IMR-90 (cell line): Measurements from ENCODE around the gene CPAMD8. TPM values are rescaled to one million over a fixed set of nuclear protein-coding genes. Genes with fewer than 3 reads are reported as not detected.

Experiments
- ATAC-seq: fragments of 200-7000 bp; cut with Tn5 transposase; 2 replicates; pipeline ENCODE4 v1.9.1; 2020; ENCODE audit warnings: low read depth, mild to moderate bottlenecking, moderate library complexity
- BruUV-seq: library from RNA; stranded (reverse); fragments of 400-500 nt; replicated peaks from 2 replicates; lab custom pipeline; 2021; lab: Mats Ljungman, UMichigan
- CTCF ChIA-PET: fragments of 300-600 bp; formaldehyde crosslinking; extraction: SDS; loops from one replicate; lab custom pipeline; 2021; ENCODE audit warnings: antibody characterized with exemption; lab: Yijun Ruan, JAX
- POLR2A ChIA-PET: fragments of 300-600 bp; sonication (Branson Sonifier 250); formaldehyde crosslinking; loops from one replicate; lab custom pipeline; 2022; ENCODE audit warnings: antibody characterized with exemption; ENCODE audit not compliant: unreplicated experiment; lab: Charles Lee
- DNase-seq: peaks from one replicate; pipeline ENCODE4 v3.0.0; 2013
- H2AFZ ChIP-seq: replicated peaks from 2 replicates; pipeline ENCODE3; 2013; ENCODE audit warnings: low read length, mild to moderate bottlenecking; ENCODE audit not compliant: poor library complexity
- H2AK5ac ChIP-seq: 2 replicates; pipeline ENCODE4 v1.6.1; 2013; ENCODE audit warnings: low read depth, low read length, inconsistent platforms
- H2AK9ac ChIP-seq: replicated peaks from 2 replicates; pipeline ENCODE3; 2013; ENCODE audit warnings: mild to moderate bottlenecking, low read depth, low read length, moderate library complexity; ENCODE audit not compliant: poor library complexity
- H2BK120ac ChIP-seq: 2 replicates; pipeline ENCODE4 v1.6.1; 2013; ENCODE audit warnings: low read depth, low read length, inconsistent platforms
- H2BK15ac ChIP-seq: 3 replicates; pipeline ENCODE4 v1.6.1; 2013; ENCODE audit warnings: low read depth, low read length, inconsistent platforms
- H2BK20ac ChIP-seq: 2 replicates; pipeline ENCODE4 v1.6.1; 2013; ENCODE audit warnings: low read depth, mild to moderate bottlenecking, inconsistent platforms, low read length, moderate library complexity
- H2BK5ac ChIP-seq: 2 replicates; pipeline ENCODE4 v1.6.1; 2013; ENCODE audit warnings: mild to moderate bottlenecking, low read depth, low read length, inconsistent platforms; ENCODE audit not compliant: poor library complexity, severe bottlenecking
- H3K14ac ChIP-seq: replicated peaks from 2 replicates; pipeline ENCODE4 v1.6.1; 2013; ENCODE audit warnings: low read depth, low read length, inconsistent platforms
- H3K18ac ChIP-seq: 2 replicates; pipeline ENCODE4 v1.6.1; 2013; ENCODE audit warnings: low read depth, low read length, control low read depth
- H3K23ac ChIP-seq: 2 replicates; pipeline ENCODE4 v1.6.1; 2013; ENCODE audit warnings: low read depth, low read length, inconsistent platforms
- H3K27ac ChIP-seq: 2 replicates; pipeline ENCODE4 v1.5.1; 2013; ENCODE audit warnings: mild to moderate bottlenecking, control low read depth, low read length; ENCODE audit not compliant: insufficient read depth
- H3K27me3 ChIP-seq: 2 replicates; pipeline ENCODE4 v1.6.1; 2013; ENCODE audit warnings: low read length; ENCODE audit not compliant: control insufficient read depth, insufficient read depth
- H3K36me3 ChIP-seq: 2 replicates; pipeline ENCODE4 v1.6.1; 2013; ENCODE audit warnings: low read length, mixed read lengths; ENCODE audit not compliant: control insufficient read depth, insufficient read depth
- H3K4ac ChIP-seq: 2 replicates; pipeline ENCODE4 v1.6.1; 2013; ENCODE audit warnings: low read depth, low read length, inconsistent platforms
- H3K4me1 ChIP-seq: 2 replicates; pipeline ENCODE4 v1.6.1; 2013; ENCODE audit warnings: low read length, mixed read lengths; ENCODE audit not compliant: control insufficient read depth, insufficient read depth
- H3K4me2 ChIP-seq: 2 replicates; pipeline ENCODE4 v1.6.1; 2013; ENCODE audit warnings: low read depth, mild to moderate bottlenecking, control low read depth, low read length, moderate library complexity
- H3K4me3 ChIP-seq: 2 replicates; pipeline ENCODE4 v1.5.1; 2013; ENCODE audit warnings: low read depth, mild to moderate bottlenecking, control low read depth, low read length, moderate library complexity; ENCODE audit not compliant: insufficient read depth
- H3K56ac ChIP-seq: 2 replicates; pipeline ENCODE4 v1.6.1; 2013; ENCODE audit warnings: low read length, inconsistent platforms; ENCODE audit not compliant: insufficient read depth; ENCODE audit errors: extremely low read depth
- H3K79me1 ChIP-seq, 2 experiments: 2 replicates each; pipeline ENCODE4 v1.6.1; 2013; ENCODE audit warnings: low read length in 2 of 2, inconsistent platforms in 1 of 2, low read depth in 1 of 2
- H3K9ac ChIP-seq: 2 replicates; pipeline ENCODE4 v1.6.1; 2013; ENCODE audit warnings: low read depth, low read length, control low read depth
- H3K9me1 ChIP-seq: 2 replicates; pipeline ENCODE4 v1.6.1; 2013; ENCODE audit warnings: low read length, inconsistent platforms; ENCODE audit not compliant: insufficient read depth
- H3K9me3 ChIP-seq: 2 replicates; pipeline ENCODE4 v1.6.1; 2013; ENCODE audit warnings: low read length; ENCODE audit not compliant: control insufficient read depth, insufficient read depth
- H4K20me1 ChIP-seq: 2 replicates; pipeline ENCODE4 v1.6.1; 2013; ENCODE audit warnings: low read length, inconsistent platforms; ENCODE audit not compliant: insufficient read depth
- H4K5ac ChIP-seq: 2 replicates; pipeline ENCODE4 v1.6.1; 2013; ENCODE audit warnings: mild to moderate bottlenecking, low read depth, low read length, control low read depth
- H4K8ac ChIP-seq, 2 experiments: 2 replicates each; pipeline ENCODE4 v1.6.1; 2013; ENCODE audit warnings: low read depth in 2 of 2, low read length in 2 of 2, control low read depth in 1 of 2, inconsistent platforms in 1 of 2
- H4K91ac ChIP-seq: 2 replicates; pipeline ENCODE4 v1.6.1; 2013; ENCODE audit warnings: low read depth, low read length, inconsistent platforms; ENCODE audit not compliant: insufficient read depth
- BHLHE40 ChIP-seq: fragments of 150-350 bp; IDR thresholded peaks from 2 replicates; pipeline ENCODE4 v1.6.1; 2016; ENCODE audit warnings: mild to moderate bottlenecking, low read depth, low read length
- CHD1 ChIP-seq: IDR thresholded peaks from 2 replicates; pipeline ENCODE4 v1.6.1; 2012; ENCODE audit warnings: low read depth, low read length, improper control_type of control experiment
- ELK1 ChIP-seq: fragments of 150-350 bp; IDR thresholded peaks from 2 replicates; pipeline ENCODE4 v1.6.1; 2016; ENCODE audit warnings: low read depth, mild to moderate bottlenecking, low read length, moderate library complexity, borderline replicate concordance
- FOS ChIP-seq: fragments of 150-350 bp; IDR thresholded peaks from 2 replicates; pipeline ENCODE4 v1.6.1; 2016; ENCODE audit warnings: low read depth, low read length
- MAFK ChIP-seq: IDR thresholded peaks from 2 replicates; pipeline ENCODE4 v1.6.1; 2012; ENCODE audit warnings: low read depth, low read length, improper control_type of control experiment
- MAZ ChIP-seq: IDR thresholded peaks from 2 replicates; pipeline ENCODE4 v1.6.1; 2012; ENCODE audit warnings: low read depth, mild to moderate bottlenecking, low read length, improper control_type of control experiment, moderate library complexity, borderline replicate concordance
- NFE2L2 ChIP-seq: fragments of 150-350 bp; IDR thresholded peaks from 2 replicates; pipeline ENCODE4 v1.6.1; 2016; ENCODE audit warnings: low read depth, mild to moderate bottlenecking, low read length
- POLR2A ChIP-seq: IDR thresholded peaks from 2 replicates; pipeline ENCODE4 v1.6.1; 2012; ENCODE audit warnings: mild to moderate bottlenecking, low read depth, low read length
- RAD21 ChIP-seq: IDR thresholded peaks from 2 replicates; pipeline ENCODE4 v1.6.1; 2012; ENCODE audit warnings: low read length, improper control_type of control experiment
- RFX5 ChIP-seq: IDR thresholded peaks from 2 replicates; pipeline ENCODE4 v1.8.0; 2012; ENCODE audit warnings: low read depth, mild to moderate bottlenecking, low read length, moderate library complexity
- WGBS, 2 experiments: methylation state at CpG; one replicate each; pipeline versions ENCODE4 v1.1.5 to v1.1.7; 2013; ENCODE audit warnings: missing lambda C conversion rate in 2 of 2; ENCODE audit not compliant: insufficient read length in 1 of 2; ENCODE audit errors: extremely low coverage in 2 of 2; 5-methylcytosine and 5-hydroxymethylcytosine counted together
- dilution Hi-C: fragments of 300-500 bp; cut with HindIII; formaldehyde crosslinking; loops from one replicate; pipeline ENCODE4 v1.14.3; 2018; ENCODE audit warnings: low sequenced_read_pairs; ENCODE audit not compliant: unreplicated experiment
- in situ Hi-C: fragments of 300-500 bp; cut with MboI; formaldehyde crosslinking; loops from 3 replicates; pipeline ENCODE4 v1.14.3; 2019; ENCODE audit warnings: low sequenced_read_pairs, inconsistent platforms, mixed read lengths
- intact Hi-C: fragments of 100-400 bp; cut with micrococcal nuclease; formaldehyde crosslinking; loops from 2 replicates; pipeline ENCODE4 v1.10.0; 2022
- polyA plus RNA-seq, 3 experiments: library from polyadenylated mRNA; depleted of rRNA; stranded (reverse); fragments of >200 nt; gene quantifications; 2 replicates each; pipeline ENCODE4 v1.2.3, GENCODE V29; 2012; ENCODE audit warnings: low replicate concordance in 1 of 3
- total RNA-seq: library from RNA; depleted of rRNA; stranded (reverse); fragments of >200 nt; gene quantifications from 2 replicates; pipeline ENCODE4 v1.2.3, GENCODE V29; 2012
- TF ChIP-seq, protein P1 (sequence below): conservative IDR thresholded peaks from 2 replicates; pipeline ENCODE4 v1.5.1; 2012; ENCODE audit warnings: mild to moderate bottlenecking, low read depth, low read length, improper control_type of control experiment

The CPAMD8 gene
- total and polyA plus RNA-seq, 2 of the 4 experiments (the other 2 are of a cell fraction): 0.36 to 0.79 TPM

GRCh38 chr19:17061691-17062090 is 35.1 kb upstream of the CPAMD8 start:
- dilution Hi-C loops (no loop called here), intact Hi-C loops (no loop called here), in situ Hi-C loops (no loop called here)
- BruUV-seq: no TSS peak
- H2BK5ac ChIP-seq: no peak overlapping the region
- H2AFZ ChIP-seq: no peak overlapping the region
- H3K4ac ChIP-seq: no peak overlapping the region
- H3K4me3 ChIP-seq: no peak overlapping the region
- no peaks in the 10 kb centered on the region; the same call in 1 of the 2 replicates for H4K20me1 ChIP-seq
- peaks cover 40 to 63% of the 10 kb centered on the region in 2 experiments for H3K79me1 ChIP-seq
- no peaks in the 10 kb centered on the region for H3K4me1 ChIP-seq
- peaks cover 20% of the 10 kb centered on the region for H3K36me3 ChIP-seq
- no peak overlapping the region for H3K56ac ChIP-seq
- 0 out of 2 replicates have a peak, but pooled peaks cover 5% of the 10 kb centered on the region for H3K9me1 ChIP-seq
- H3K18ac ChIP-seq: no peak overlapping the region
- ChIA-PET POLR2A (no interaction called here), CTCF (interaction anchor here (0.6 kb wide), 1 partner anchor 9 kb away, joined by 8 read pairs; no protein-coding TSS in a partner anchor)
- H2BK15ac ChIP-seq: no peak overlapping the region
- no peak overlapping the region for H2BK20ac ChIP-seq
- H3K9me3 ChIP-seq: peaks cover 17% of the 10 kb centered on the region
- H3K4me2 ChIP-seq: no peak overlapping the region
- H2AK9ac ChIP-seq: no peak overlapping the region
- H3K27me3 ChIP-seq: no peaks in the 10 kb centered on the region
- H2AK5ac ChIP-seq: no peak overlapping the region
- no peak for DNase-seq
- no peak overlapping the region for H4K8ac ChIP-seq
- H3K23ac ChIP-seq: no peak overlapping the region
- no peak overlapping the region for H4K5ac ChIP-seq
- H3K27ac ChIP-seq: no peak overlapping the region
- WGBS, 2 experiments: no CpG with 5 or more reads among the region's 7 CpGs
- H2BK120ac ChIP-seq: no peak overlapping the region
- no peak overlapping the region for H3K9ac ChIP-seq
- H4K91ac ChIP-seq: no peak overlapping the region
- TF ChIP-seq RAD21: no peak
- TF ChIP-seq CHD1: no peak
- TF ChIP-seq NFE2L2: no peak
- no peak for TF ChIP-seq MAZ
- TF ChIP-seq MAFK: no peak
- TF ChIP-seq RFX5: no peak
- no peak for TF ChIP-seq BHLHE40
- TF ChIP-seq ELK1: no peak
- no peak for TF ChIP-seq FOS
- TF ChIP-seq POLR2A: no peak
- TF ChIP-seq, protein P1, sequence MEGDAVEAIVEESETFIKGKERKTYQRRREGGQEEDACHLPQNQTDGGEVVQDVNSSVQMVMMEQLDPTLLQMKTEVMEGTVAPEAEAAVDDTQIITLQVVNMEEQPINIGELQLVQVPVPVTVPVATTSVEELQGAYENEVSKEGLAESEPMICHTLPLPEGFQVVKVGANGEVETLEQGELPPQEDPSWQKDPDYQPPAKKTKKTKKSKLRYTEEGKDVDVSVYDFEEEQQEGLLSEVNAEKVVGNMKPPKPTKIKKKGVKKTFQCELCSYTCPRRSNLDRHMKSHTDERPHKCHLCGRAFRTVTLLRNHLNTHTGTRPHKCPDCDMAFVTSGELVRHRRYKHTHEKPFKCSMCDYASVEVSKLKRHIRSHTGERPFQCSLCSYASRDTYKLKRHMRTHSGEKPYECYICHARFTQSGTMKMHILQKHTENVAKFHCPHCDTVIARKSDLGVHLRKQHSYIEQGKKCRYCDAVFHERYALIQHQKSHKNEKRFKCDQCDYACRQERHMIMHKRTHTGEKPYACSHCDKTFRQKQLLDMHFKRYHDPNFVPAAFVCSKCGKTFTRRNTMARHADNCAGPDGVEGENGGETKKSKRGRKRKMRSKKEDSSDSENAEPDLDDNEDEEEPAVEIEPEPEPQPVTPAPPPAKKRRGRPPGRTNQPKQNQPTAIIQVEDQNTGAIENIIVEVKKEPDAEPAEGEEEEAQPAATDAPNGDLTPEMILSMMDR: no peak
- no peak for ATAC-seq
- no peak overlapping the region for H3K14ac ChIP-seq
